Stimulated activated CD4-positive, alpha-beta T cell treated with anti-CD3 and anti-CD28 coated beads, Interleukin-1b, Interleukin-23, amount 100 ng/mL, for 1 hour (primary cell): Measurements from ENCODE around the gene TBC1D21.
A peak's percentile ranks its signal among the peaks of the same experiment; 100 is the strongest.

ENCODE experiments used
- DNase-seq, 2 donors: peaks; one replicate each; pipeline ENCODE4 v3.0.0-alpha.2; 2020; ENCODE audit warnings: low read depth in 2 of 2

TBC1D21 gene

DNA sequence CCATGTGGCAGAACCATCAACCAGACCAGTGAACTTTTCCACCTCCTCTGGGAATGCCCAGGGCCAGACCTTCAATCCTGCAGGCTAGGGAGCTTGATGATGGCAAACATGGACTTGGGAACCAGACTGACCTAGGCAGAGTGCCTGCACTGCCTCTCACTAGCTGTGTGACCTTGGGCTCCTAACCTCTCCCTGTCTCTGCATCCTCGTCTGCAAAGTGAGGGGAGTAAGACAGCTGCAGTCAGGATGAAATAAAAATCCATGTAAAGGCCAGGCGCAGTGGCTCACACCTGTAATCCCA lies 35.4 kb downstream of the TBC1D21 start:
- no peak for DNase-seq

DNA sequence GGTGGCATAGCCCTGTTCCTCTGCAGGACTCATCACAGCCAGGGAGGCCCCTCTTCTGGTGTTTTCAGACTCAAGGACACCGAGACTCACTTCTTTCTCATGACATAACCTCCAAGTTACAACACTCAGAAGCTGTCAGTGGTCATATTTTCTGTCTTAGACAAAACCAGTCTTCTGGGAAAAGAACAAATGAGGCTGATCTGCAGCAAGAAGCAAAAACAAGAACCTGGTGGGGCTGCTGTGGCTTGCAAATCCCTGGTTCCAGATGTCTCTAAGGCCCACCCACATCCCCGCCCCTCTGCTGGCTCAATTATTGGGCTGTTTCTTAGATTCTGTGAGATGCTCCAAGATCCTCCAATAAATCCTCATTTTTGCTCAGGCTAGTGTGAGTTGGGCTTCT lies 36.3 kb downstream of the TBC1D21 start:
- no peak for DNase-seq

DNA sequence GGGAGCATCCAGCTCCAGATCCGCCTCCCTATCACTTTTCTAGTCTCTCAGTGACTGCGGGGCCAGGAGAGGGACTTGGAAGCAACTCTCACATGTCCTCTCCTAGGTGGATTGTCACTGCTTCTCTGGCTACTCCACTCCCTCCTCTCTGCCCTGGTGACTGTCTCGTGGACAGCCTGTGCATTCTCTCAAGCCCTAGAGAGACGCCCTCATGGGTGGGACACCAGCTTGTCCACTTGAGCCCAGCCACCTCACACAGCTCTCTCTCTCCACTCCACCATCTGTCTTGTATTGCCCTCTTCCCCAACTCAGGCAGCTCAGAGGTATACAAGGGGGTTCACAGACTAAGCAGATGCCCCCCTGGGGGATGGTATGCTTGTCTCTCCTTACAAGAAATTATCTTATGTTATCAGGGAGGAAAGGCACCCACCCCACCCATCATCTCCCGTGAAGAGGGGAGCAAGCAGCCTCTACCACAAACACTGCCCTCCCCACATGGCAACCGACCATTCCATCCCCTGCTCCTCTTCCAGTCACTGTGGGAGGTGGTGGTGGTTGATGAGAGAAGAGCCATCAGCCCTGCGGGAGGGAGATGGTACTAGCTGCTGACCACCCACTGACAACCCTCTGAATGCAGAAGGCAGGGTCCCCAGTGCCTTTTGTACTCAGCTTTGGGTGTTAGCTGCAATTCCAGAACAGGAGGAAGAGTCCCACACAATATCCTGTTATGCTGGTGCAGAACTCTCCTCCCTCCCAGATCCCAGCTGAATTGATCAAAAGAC lies 37.3 kb downstream of the TBC1D21 start:
- DNase-seq: no peak

DNA sequence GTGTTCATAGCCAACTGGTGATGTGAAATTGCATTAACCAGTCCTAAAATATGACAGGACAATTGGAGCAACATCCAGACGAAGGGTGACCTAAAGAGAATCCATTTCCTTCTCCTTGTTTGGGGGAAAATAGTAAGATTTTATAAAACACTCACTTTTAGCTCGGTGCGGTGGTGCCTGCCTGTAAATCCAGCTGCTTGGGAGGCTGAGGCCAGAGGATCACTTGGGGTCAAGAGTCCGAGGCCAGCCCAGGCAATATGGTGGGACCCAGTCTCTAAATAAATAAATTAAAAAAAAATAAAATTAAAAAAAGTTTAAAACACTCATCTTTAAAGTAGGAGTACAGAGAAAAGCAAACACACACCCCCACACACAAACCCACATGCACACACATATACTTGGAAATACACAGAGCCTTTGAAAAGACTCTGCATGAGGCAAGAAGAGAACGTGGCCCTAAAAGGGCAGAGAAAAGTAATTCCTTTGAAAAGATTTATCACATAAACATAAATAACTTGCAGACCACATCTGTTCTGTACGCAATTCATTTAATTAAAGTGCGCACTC lies 38.7 kb downstream of the TBC1D21 start:
- DNase-seq: no peak

DNA sequence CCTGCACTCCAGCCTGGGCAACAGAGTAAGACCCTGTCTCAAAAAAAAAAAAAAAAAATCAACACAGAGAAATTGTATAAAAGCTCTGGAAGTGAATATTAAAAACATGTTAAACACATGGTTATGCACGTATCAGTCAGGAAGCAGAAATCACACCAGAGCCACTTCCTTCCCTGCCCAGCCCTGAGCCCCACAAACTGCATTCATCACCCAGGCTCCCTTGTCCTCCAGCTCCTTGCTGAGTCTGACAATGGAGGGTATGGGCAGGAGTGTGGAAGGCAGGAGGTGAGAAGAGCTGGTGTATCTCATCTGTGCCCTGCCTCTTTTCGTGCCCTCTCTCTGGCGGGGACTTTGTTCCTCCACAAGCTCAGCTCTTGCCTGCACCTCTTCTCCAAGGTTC lies 40.8 kb downstream of the TBC1D21 start:
- no peak for DNase-seq

DNA sequence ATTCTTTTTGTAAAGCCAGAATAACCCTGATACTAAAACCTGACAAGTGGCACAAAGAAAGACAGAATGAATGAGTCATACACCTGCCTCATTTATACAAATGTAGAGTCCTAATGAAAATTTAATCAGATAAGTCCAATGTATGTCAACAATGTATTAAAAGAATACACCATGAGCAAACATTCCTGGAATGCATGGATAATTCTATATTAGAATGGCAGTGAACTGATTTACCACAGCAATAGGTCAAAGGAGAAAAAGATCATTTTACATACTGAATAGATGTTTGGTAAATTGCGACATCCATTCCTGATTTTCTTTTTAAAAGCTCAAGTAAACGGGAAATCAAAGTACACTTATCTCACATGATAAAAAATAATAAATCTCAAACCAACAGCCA lies 41.7 kb downstream of the TBC1D21 start:
- DNase-seq: no peak

DNA sequence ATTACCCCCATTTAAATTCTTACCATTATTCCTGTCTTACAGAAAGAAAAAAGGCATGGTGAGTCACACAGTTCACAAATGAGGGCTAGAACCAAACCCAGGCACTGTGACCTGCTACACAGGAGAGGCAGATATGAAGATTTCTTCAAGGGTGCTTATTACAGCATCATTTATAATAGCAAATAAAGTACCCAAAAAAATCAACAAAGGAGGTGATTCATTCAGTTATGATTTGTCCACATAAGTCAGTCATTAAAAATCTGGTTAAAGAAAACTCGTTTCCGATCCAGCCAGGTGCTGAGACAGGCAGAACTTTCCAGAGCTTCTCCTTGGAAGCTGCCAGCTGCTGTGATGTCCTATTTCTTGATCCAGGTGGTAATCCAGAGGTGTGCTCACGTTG lies 45.4 kb downstream of the TBC1D21 start:
- no peak for DNase-seq

DNA sequence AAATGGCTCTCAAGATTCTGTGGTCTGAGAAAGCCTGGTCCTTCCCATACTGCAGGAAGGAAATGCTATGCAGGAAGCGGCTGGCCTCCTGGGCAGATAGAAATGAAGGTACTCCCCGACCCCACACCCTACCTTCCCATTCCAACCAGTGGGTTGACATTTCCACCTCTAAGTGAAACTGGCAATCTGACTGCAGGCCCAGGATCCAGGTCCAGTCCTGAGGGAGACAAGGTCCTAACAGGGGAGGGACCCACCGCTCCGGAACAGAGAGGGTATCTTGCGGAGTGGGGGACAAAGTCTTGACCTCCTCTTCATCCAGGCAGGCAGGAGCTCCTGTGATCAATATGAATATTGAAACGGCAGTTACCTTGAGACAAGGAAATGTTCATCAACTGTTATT lies 46.3 kb downstream of the TBC1D21 start:
- DNase-seq: no peak

DNA sequence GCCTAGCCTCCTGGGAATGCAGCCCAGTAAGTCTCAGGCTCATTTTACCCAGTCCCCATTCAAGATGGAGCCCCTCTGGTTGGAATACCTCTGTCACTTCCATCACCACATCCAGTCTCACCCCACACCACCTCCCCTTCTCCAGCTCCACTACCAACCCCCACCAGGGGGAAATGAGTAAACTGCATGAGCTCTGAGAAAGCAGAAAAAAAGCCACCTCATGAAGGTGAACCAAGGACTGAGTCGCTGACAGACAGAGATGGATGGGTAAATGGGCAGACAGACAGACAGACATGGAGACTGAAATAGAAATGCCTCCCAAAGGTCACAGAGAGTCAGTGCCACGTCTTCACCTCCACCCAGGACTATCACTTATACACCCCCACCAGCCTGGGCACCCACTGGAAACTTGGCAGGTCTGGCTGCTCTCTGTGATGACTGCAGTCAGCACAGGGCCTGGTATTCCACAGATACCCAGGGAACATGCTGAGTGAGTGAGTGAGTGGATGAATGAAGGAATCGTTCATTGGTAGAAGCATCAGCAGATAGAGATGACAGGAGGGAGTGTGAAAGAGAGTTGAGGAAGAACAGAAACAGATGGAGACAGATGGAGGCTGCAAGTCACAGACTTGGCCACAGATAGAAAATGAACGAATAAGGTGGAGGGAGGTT lies 48.0 kb downstream of the TBC1D21 start:
- no peak for DNase-seq

DNA sequence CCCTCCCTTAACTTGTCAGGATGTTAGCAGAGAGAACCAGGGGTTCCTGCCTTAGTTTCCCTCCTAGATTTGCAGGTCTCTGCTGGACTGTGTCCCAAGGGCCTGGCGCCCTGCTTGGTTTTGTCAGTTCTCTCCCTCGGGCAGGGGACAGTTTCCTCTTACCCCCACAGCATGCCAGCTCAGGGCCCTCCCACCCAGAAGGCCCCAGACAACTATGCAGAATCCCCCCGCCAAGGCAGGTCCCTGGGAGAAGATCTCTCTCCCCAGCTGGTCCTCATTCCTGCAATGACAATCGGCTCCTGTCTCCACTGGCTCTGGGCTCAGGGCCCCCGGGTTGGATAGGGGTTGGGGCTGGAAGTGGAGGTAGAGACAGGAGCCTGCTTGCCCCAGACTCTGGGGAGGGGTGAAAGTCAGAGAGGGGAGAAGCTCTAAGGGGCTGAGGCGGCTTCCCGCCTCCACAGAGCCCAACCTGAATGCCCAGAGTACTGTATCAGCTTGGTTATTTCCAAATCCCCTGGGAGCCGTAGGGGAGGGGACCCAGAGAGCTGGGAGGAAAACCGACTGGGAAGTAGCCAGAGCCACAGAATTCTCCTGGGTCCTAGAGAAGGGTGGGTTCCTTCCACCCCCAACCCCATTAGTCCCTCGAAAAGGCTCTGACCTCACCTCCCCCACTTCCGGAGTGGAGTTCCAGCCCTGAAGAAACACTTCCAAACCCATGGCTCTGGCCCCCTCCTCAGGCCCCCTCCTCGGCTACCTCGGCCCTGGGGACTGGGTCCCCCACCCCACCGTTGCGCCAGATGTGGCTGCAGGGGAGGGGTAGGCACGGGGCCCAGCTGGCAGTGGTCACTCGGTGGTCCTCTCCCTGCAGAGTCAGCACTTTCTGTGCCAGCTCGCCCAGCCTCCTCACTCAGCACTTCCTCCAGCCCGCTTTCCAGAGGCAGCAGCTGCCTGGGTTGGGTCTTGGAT lies 49.1 kb downstream of the TBC1D21 start:
- no peak for DNase-seq

DNA sequence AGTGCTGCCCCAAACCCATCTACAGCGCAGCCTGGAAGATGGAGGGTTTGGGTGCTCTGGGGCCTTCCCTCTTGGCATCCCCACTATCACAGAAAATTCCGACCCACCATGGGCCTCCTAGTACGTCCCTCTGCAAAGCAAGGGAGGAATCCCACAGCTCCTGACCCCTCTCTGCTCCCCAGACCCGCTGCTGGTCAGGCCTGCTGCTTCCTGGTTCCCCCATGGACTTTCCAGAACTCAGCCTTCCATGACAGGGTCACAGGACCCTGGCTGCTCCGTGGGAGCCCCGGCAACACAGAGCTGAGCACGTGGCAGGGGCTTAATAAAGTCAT lies 49.8 kb downstream of the TBC1D21 start:
- DNase-seq: no peak

DNA sequence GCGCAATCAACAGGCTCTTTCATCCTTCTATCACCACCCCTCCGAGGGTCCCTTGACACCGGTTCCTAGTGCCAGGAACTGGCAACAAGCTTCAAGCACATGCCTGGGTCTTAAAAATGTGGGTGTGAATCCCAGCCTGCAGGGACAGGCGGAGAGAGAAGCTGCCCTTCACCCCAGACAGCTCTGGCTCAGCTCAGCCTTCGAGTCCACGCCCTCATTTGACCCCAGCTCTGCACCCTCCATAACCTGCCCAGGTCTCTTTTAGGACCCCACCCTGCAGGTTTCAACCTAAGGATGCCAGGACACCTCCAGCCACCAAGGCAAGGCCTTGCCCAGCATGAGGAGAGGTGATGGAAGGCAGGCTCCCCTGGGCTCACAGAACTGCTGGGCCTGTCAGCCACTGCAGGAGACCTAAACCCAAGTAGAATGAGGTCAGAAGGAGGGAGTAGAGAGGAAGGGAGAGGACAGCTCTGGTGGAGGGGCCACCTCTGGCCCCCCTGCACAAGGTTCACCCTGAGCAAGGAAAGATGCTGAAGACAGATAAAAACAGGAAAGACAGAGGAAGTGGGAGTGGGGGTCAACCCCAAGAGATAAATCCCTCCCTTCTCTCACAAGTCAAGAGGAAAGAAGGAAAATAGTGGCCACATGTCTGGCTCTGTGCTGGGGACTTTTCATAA lies 50.3 kb downstream of the TBC1D21 start:
- no peak for DNase-seq

DNA sequence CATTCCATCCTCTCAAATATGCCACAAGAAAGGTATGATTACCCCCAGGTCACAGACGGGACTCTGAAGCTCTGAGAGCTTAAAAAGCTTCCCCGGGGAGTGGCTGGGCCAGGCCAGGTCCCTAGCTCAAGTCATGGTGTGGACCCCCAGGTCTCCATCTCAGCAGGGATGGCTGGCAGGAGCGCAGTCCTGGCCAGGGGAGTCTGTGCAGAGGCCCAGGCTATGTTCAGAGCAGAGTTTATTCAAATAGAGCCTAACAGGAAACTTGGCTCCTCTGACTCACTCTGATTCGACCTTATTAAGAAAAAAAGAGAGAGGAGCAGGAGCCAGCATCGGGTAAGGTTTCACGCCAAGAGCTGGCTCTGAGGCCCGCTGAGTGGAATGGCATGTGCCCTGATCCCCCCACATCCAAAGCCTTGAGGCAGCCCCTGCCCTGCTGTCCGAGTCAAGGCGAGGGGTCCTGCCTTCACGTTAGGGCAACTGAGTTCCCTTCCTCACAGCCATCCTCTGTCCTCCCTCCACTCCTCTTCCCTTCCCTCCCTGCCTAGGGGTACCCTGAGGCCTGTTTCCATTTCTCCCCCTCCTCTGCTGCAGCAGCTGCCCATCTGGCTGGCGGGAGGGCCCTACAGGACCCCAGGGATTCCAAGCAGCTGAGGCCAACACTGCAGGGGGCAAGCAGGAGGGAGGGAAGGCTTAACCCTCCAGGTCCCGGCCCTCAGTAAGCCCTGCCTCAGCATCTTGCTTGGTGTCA lies 51.0 kb downstream of the TBC1D21 start:
- no peak for DNase-seq

DNA sequence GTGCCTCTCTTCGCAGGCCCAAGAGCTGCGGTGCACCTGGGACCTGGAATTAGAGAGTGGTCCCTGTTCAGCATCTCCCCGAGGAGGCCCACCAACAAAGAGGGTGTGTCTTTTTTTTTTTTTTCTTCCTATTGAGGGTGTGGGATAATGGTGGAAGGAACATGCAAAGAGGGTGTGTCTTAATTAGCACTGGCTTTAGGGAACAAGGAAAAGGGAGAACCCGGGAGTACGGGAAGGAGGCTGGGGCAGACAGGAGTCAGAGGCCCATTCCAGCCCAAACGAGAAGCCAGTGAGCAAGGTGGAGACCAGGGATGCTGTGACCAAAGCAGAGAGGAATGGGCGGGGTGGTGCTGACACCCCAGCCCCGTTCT lies 52.5 kb downstream of the TBC1D21 start:
- DNase-seq: no peak

DNA sequence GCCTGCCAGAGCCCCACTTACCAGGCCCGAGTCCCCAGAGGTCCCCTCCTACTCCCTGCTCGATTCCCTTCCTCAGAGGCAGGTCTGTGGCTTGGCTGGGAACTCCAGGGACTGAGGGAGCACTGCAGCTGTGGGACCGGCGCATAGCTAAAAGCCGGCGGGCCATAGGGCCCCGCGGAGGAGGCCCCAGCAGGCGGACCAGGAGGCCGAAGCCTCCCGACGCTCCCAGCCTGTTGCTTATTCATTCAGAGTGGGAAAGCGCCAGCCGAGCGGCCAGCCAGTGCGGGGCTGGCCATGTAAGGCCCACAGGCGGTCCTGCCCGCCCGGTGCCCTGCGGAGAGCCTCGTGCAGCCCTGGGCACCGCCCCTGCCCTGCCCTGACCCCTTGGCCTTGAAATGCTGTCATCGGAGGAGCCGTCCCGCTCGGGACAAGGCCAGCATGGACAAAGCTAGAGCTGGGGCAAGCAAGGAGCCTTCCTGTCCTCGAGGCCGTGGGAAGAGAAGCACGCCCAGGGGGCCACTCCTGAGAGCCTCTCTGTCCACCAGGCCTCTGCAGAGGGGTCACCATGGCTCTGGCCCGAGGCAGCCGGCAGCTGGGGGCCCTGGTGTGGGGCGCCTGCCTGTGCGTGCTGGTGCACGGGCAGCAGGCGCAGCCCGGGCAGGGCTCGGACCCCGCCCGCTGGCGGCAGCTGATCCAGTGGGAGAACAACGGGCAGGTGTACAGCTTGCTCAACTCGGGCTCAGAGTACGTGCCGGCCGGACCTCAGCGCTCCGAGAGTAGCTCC lies 53.0 kb downstream of the TBC1D21 start, which contains the start of gene LOXL1:
LOXL1 (plus strand) TSS at position 244 of the 784 bp plus-strand sequence; CDS start at position 566, 322 bp downstream.
- no peak for DNase-seq

DNA sequence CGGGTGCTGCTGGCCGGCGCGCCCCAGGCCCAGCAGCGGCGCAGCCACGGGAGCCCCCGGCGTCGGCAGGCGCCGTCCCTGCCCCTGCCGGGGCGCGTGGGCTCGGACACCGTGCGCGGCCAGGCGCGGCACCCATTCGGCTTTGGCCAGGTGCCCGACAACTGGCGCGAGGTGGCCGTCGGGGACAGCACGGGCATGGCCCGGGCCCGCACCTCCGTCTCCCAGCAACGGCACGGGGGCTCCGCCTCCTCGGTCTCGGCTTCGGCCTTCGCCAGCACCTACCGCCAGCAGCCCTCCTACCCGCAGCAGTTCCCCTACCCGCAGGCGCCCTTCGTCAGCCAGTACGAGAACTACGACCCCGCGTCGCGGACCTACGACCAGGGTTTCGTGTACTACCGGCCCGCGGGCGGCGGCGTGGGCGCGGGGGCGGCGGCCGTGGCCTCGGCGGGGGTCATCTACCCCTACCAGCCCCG lies 53.7 kb downstream of the TBC1D21 start:
- DNase-seq: peak in 1 of 2 donors; percentile 10

DNA sequence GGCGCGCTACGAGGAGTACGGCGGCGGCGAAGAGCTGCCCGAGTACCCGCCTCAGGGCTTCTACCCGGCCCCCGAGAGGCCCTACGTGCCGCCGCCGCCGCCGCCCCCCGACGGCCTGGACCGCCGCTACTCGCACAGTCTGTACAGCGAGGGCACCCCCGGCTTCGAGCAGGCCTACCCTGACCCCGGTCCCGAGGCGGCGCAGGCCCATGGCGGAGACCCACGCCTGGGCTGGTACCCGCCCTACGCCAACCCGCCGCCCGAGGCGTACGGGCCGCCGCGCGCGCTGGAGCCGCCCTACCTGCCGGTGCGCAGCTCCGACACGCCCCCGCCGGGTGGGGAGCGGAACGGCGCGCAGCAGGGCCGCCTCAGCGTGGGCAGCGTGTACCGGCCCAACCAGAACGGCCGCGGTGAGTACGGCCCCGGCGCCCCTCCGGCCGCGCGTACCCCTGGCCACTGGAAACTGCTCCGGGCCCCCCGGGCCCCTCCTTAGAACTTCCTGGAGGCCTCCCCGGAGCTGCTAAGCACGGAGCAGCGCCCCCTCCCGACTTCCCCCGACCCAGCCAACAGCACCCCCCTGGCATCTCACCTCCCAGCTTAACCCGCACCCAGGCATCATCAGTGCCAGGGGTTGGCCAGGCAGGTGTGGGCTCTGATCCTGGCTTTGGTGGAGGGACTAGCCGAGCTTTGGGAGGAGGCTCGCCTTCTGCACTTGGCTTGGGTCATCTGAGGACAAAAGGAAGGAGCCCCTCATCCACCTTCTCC lies 54.3 kb downstream of the TBC1D21 start:
- peak; percentile 37 to 67 for DNase-seq

DNA sequence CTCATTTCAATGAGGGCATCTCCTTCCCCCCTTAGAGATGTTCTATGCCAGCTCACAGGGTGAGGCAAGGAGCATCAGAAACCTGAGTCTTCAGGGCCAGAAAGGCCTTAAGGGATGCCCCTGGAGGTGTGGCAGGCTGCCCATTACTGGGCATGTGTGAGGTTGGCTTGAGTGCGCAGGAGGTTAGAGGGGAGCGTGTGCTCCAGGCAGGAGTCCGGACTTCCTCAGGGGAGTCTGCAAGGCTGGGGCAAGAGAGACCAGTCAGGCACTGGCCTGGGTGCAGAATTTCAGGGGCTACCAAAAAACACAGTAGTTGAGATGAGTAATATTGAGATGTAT lies 54.8 kb downstream of the TBC1D21 start:
- DNase-seq: no peak

DNA sequence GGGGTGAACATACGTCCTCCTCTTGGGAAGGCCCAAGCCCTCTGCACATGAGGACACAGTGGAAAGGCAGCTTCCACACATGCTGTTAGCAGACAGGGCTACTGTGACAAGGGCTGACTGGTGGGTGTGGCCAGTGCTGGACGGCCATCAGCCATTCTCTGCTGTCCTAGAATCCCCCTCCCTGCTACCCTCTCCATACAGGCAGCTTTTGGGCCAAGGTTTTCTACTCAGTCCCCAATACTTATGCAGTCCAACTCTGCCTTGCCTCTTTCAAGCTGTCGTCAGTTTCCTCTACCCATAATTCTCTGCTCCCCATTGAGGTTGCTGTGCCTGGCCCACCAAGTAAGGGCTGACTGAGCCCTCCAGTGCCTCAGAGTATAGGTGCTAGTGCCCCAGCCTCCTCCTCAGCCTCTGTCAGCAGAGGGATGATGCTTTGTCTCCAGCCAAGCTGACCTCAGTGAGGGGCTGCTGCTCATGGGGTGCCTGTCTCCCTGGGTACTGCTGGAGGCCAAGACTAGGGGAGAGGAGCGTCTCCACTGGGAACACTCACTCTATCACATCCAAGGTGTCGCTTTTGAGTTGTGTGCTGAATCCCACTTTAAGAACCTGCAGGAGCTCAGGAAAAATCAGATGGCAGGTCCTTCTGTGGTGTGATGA lies 55.7 kb downstream of the TBC1D21 start:
- DNase-seq: no peak
